B cell (primary cell): ENCODE data around the gene TCF3.

Source experiments
- CTCF ChIP-seq: fragments of 200-600 bp; IDR thresholded peaks from one replicate; pipeline ENCODE4 v1.8.0; 2022; ENCODE audit warnings: antibody characterized with exemption, mild to moderate bottlenecking
- EZH2 ChIP-seq: IDR thresholded peaks from 2 replicates; pipeline ENCODE4 v1.6.1; 2012; ENCODE audit warnings: borderline replicate concordance, low read depth, mild to moderate bottlenecking, moderate library complexity, low read length; ENCODE audit not compliant: insufficient read depth, poor library complexity, severe bottlenecking

GRCh38 chr19:1656988-1657536 is 4.6 kb upstream of the TCF3 start:
- TF ChIP-seq CTCF: no peak
- no peak for TF ChIP-seq EZH2
